ENCODE results near the gene ARMH4.

ARMH4 gene

DNA sequence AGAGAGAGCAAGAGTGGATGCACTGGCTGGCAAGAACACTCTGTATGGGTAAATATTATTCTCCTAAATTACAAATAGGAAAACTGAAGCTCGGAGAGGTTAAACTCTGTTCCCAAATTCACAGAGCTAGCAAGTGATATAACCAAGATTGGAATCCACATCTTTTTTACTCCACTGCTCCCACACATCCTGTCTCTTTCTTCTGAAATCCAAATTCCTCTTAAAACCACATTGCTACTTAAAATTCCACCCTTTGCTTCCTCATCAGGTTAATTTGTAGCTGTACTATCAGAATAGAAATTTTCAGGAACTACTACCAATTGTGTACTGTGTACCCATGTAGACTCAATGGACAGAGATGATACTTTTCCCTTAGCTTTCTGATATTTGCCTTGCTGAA is 74.4 kb downstream of the ARMH4 start:
- H3K4me3 ChIP-seq (ENCODE audit: low read depth, low read length): no peak overlapping the region
- DNase-seq (ENCODE audit: low read depth): no peak
- TF ChIP-seq, protein P1, sequence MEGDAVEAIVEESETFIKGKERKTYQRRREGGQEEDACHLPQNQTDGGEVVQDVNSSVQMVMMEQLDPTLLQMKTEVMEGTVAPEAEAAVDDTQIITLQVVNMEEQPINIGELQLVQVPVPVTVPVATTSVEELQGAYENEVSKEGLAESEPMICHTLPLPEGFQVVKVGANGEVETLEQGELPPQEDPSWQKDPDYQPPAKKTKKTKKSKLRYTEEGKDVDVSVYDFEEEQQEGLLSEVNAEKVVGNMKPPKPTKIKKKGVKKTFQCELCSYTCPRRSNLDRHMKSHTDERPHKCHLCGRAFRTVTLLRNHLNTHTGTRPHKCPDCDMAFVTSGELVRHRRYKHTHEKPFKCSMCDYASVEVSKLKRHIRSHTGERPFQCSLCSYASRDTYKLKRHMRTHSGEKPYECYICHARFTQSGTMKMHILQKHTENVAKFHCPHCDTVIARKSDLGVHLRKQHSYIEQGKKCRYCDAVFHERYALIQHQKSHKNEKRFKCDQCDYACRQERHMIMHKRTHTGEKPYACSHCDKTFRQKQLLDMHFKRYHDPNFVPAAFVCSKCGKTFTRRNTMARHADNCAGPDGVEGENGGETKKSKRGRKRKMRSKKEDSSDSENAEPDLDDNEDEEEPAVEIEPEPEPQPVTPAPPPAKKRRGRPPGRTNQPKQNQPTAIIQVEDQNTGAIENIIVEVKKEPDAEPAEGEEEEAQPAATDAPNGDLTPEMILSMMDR (IDR thresholded peaks at IDR 0.05; ENCODE audit: insufficient read depth, low read depth, low read length, missing control alignments): no peak

DNA sequence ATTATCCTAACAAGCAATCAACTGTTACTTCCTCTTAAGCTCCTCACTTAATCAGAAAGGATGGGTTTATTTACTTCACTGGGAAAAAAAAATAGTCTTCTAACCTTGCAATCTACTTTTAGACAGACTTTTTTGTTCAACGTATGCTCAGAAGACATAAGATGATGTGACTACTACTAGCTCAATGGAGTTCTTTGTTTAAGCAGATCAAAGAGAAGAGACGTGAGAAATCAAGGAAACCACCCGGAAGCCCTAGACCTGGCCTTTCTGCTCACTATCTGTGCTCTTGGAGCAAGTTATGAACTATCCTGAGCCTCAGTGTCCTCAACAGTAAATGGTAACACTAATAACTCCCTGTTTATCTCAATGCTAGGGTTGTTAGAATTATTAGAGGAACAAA is 78.5 kb downstream of the ARMH4 start:
- H3K4me3 ChIP-seq (ENCODE audit: low read depth, low read length): no peak overlapping the region
- TF ChIP-seq, protein P1 (IDR thresholded peaks at IDR 0.05; ENCODE audit: insufficient read depth, low read depth, low read length, missing control alignments): no peak
- DNase-seq (ENCODE audit: low read depth): no peak

DNA sequence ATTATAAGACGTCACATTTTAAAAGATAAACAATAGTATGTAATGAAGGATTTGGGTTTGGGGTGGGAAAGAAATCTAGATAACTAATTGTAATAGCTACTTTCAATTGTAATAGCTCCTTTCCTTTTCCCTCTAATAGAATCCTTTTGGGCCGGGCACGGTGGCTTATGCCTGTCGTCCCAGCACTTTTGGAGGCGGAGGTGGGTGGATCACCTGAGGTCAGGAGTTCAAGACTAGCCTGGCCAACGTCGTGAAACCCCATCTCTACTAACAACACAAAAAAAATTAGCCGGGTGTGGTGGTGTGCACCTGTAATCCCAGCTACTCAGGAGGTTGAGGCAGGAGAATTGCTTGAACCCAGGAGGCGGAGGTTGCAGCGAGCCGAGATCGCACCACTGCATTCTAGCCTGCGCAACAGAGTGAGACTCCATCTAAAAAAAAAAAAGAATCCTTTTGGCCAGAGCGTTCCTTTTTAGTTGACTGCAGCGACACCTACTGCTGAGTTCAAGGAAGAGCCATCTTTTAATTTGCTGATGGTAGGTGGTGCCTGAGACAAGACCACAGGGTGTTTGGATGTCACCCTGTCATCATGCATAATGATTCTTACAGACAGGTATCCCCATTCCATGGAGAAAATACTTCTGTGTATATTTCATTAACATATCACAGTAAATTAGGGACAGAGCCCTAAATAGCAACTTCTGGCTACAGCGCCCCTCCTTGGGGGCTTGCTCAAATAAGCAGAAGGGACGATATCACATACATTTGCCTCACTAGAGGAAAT is 79.5 kb downstream of the ARMH4 start:
- TF ChIP-seq, protein P1 (IDR thresholded peaks at IDR 0.05; ENCODE audit: insufficient read depth, low read depth, low read length, missing control alignments): peak; percentile 64
- no peak overlapping the region for H3K4me3 ChIP-seq (ENCODE audit: low read depth, low read length)
- peak; percentile 78 for DNase-seq (ENCODE audit: low read depth)

DNA sequence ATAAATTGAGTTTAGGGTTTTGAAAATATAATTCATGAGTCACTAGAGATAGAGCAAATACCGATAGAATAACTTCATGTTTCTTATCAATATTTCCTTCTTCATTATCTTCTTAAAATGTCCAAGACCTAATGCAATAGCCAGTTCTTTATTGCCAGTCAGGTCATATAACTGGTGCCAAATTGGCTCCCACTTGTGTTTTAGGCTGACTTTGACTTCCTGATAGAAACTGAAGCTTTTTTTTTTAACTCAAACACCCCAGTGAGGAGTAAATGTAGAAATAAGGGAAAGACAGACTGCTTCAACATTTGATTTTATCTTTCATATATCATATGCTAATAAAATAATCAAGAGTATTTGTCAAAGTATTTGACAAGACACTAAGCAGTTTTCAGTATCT is 80.7 kb downstream of the ARMH4 start:
- DNase-seq (ENCODE audit: low read depth): no peak
- H3K4me3 ChIP-seq (ENCODE audit: low read depth, low read length): no peak overlapping the region
- TF ChIP-seq, protein P1 (IDR thresholded peaks at IDR 0.05; ENCODE audit: insufficient read depth, low read depth, low read length, missing control alignments): no peak

DNA sequence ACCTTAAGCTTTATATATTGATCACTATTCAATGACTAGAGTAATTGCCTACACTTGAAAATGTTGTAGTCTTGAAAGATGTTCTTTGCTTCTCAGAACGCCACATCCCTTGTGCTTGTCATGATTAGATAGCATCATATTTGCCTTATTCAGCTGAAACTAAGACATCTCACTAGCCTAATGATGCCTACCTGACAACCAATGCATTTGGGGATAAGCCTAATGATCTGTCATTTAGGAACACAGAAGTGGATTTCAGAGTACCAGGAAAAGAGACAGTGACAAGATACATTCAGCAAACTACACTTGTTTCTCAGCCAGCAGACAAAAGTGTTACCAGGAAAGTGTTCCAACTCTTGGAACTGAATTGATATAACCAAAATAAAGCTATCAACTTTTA is 83.7 kb downstream of the ARMH4 start:
- TF ChIP-seq, protein P1 (IDR thresholded peaks at IDR 0.05; ENCODE audit: insufficient read depth, low read depth, low read length, missing control alignments): no peak
- H3K4me3 ChIP-seq (ENCODE audit: low read depth, low read length): no peak overlapping the region
- DNase-seq (ENCODE audit: low read depth): no peak

DNA sequence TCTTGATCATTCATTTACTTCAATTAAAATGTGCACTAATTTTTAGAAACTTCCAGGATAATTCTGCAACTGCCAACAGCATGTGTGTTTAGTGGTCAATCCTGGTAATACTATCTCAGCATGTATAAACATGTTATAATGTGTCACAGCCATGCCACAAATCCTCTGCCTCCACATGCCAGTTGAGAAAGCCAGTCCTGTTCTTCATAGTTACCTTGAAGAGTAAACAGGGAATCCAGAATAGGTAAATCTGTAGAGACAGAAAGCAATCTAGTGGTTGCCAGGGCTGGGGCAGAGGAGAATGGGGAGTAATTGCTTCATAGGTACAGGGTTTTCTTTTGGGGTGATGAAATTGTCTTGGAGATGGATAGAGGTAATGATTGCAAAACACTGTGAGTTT is 85.9 kb downstream of the ARMH4 start:
- no peak for DNase-seq (ENCODE audit: low read depth)
- TF ChIP-seq, protein P1 (IDR thresholded peaks at IDR 0.05; ENCODE audit: insufficient read depth, low read depth, low read length, missing control alignments): no peak
- no peak overlapping the region for H3K4me3 ChIP-seq (ENCODE audit: low read depth, low read length)

DNA sequence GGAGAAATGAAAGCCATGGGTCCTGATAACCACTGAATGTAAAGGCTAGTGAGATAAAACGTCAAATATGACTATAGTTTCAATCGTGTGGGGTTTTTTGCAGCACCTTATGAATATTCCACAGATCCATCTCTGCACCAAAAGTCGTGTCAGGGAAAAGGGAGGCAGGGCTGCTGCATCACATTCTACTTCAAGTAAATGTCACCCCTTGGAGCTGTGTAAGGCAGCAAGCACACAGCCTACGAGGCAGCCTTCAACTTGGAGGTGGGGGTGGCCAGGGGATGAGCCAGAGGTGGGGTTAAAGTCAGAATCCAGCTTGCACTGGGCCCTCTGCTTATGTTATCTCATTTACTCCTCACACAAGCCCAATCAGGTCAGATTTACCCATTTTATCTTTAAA is 90.4 kb downstream of the ARMH4 start:
- TF ChIP-seq, protein P1 (IDR thresholded peaks at IDR 0.05; ENCODE audit: insufficient read depth, low read depth, low read length, missing control alignments): no peak
- H3K4me3 ChIP-seq (ENCODE audit: low read depth, low read length): no peak overlapping the region
- DNase-seq (ENCODE audit: low read depth): no peak
